HG03103 (cell line): Measurements from ENCODE around the gene AVL9.
A peak's percentile ranks its signal among the peaks of the same experiment; 100 is the strongest.
"Not testable (repeated sequence)": the region's sequence is repeated elsewhere in the genome, so short reads cannot be mapped to it uniquely, and the experiment has no call there.

Experiments used
- ATAC-seq: cut with Tn5 transposase; IDR thresholded peaks from one replicate; pipeline ENCODE4 v1.9.1; 2021; ENCODE audit warnings: low read depth; ENCODE audit not compliant: unreplicated experiment

Gene AVL9

GRCh38 chr7:32586291-32587221, 91.3 kb downstream of the AVL9 start:
- ATAC-seq, result no peak

- ATAC-seq, result no peak
These were observed 92.2 kb downstream of the AVL9 start for GRCh38 chr7:32587411-32587948.

GRCh38 chr7:32588657-32589056, 93.4 kb downstream of the AVL9 start:
- peak; percentile 69 for ATAC-seq

GRCh38 chr7:32591938-32592337, 96.6 kb downstream of the AVL9 start:
- no peak for ATAC-seq

GRCh38 chr7:32592701-32593100, 97.4 kb downstream of the AVL9 start:
- ATAC-seq, result no peak

- ATAC-seq, result no peak
These were observed 99.7 kb downstream of the AVL9 start for GRCh38 chr7:32594965-32595490.

DNA sequence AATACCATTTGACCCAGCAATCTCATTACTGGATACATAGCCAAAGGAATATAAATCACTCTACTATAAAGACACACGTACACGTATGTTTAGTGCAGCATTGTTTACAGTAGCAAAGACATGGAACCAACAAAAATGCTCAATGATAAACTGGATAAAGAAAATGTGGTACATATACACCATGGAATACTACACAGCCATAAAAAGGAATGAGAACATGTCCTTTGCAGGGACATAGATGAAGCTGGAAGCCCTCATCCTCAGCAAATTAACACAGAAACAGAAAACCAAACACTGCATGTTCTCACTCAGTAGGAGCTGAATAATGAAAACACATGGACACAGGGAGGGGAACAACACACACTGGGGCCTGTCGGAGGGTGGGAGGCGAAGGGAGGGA, 105.9 kb downstream of the AVL9 start:
- not testable (repeated sequence) for ATAC-seq

DNA sequence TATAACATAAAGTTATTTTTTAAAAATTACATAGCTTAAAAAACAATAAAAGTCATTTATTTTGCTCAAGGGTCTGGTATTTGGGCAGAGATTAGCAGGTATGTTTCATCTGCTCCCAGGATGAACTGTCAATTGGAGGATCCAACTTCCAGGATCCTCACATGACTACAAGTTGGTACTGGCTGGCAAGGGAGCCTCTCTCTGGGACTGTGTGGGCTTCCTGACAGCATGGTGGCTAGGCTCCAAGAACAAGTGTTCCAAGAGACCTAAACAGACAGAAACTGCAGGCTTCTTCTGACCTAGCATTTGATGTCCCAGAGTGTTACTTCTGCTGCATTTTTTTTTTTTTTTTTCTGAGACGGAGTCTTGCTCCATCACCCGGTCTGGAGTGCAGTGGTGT, 107.2 kb downstream of the AVL9 start:
- no peak for ATAC-seq

GRCh38 chr7:32603492-32603891, 108.2 kb downstream of the AVL9 start:
- ATAC-seq, result not testable (repeated sequence)

DNA sequence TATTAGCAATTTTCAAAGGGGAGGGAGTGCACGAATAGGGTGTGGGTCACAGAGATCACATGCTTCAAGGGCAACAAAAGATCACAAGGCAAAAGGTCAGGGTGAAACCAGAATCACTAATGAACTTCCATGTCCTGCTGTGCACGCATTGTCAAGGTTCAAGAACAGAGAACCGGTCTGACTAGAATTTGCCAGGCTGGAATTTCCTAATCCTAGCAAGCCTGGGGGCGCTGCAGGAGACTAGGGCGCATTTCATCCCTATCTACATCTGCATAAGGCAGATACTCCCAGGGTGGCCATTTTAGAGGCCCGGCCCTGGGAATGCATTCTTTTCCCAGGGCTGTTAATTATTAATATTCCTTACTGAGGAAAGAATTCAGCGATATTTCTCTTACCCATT, 108.8 kb downstream of the AVL9 start:
- ATAC-seq, result not testable (repeated sequence)

DNA sequence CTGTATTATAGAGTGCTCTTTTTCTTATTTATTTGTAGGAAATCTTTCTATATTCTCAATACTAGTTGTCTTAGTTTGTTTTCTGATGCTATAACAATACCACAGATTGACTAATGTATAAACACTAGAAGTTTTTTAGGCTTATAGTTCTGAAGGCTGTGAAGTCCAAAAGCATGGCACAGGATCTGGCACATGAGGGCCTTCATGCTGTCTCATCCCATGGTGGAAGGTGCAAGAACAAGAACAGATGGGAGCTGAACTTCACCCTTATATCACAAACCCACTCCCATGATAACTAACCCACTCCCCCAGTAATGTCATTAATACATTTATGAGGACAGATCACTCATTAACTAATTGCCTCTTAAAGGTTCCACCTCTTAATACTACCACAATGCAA, 109.7 kb downstream of the AVL9 start:
- no peak for ATAC-seq

- ATAC-seq, result no peak
These were observed 114.2 kb downstream of the AVL9 start for GRCh38 chr7:32609463-32609862.

GRCh38 chr7:32611201-32612099, 116.2 kb downstream of the AVL9 start:
- no peak for ATAC-seq

- ATAC-seq, result no peak
These were observed 121.3 kb downstream of the AVL9 start for GRCh38 chr7:32616625-32617024.

DNA sequence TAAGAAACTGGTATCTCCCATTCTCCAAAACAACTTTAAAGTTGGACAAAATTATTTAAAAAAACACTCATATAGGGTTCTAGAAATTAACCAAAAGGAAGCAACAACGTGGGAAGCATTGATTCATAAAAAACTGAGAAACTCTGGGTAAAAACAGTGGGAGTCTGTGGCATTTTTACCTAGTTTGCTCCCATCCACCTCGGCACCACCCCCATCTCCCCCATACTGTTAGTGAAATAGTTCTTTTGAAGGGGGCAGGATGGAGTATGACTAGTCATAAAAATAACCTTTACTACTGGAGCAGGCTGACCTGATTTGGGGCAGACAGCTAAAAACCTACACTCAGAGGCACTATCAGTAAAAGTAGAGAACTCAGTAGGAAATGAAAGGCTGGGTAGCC, 123.2 kb downstream of the AVL9 start:
- ATAC-seq, result no peak

GRCh38 chr7:32618987-32619386, 123.7 kb downstream of the AVL9 start:
- ATAC-seq, result no peak

DNA sequence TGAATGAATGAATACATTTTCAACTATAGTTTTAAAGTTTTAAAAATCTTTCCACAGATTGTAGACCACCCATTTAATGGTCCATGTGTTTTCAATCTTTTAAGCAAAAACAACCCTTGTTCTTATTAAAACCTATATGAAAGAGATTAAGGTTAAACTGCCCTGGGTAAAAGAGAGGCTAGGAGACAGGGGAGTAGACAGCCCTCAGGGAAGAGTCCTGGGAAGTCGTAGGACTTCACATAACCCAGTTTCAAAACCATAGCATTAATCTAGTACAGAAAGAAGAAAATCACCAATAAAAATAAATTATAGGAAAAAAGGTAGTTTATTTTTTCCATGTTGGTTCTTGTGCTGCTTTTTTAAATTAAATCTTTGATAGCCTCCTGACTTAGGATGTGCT, 124.1 kb downstream of the AVL9 start:
- not testable (repeated sequence) for ATAC-seq

- ATAC-seq, result no peak
These were observed 135.7 kb downstream of the AVL9 start for GRCh38 chr7:32631021-32631420.

- ATAC-seq, result not testable (repeated sequence)
These were observed 136.6 kb downstream of the AVL9 start for GRCh38 chr7:32631590-32632497.

DNA sequence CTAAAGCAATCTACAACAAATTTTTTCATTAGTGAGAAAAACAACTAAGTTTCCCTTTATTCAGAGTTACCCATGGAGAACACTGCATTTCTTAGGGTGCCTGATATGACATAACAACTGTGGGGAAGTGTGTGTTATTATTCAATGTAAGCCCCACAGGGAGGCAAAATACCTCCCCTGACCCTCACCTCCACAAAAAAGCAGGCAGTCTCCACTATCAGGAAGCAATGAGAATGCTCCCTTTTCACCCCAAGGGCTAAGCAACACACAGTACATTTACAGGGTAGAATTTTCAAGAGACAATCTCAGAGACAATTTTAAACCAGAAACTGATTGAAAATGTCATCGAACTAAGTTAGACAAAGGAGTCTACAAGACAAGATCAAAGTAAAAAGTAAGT, 138.2 kb downstream of the AVL9 start:
- not testable (repeated sequence) for ATAC-seq
